HepG2 (cell line): ENCODE results near the gene EIF2S2. TPM values are rescaled to one million over a fixed set of nuclear protein-coding genes. Genes with fewer than 3 reads are reported as not detected.

Experiments used
- AKNA ChIP-seq: sonication (generic); formaldehyde crosslinking; IDR thresholded peaks from 2 replicates; pipeline ENCODE4 v1.4.0; 2020; ENCODE audit warnings: missing genetic modification reagents, borderline replicate concordance
- CEBPG ChIP-seq: IDR thresholded peaks from 2 replicates; pipeline ENCODE4 v1.6.1; 2016
- ETS1 ChIP-seq: sonication (generic); formaldehyde crosslinking; IDR thresholded peaks from 2 replicates; pipeline ENCODE4 v1.4.0; 2020; ENCODE audit warnings: missing genetic modification reagents
- HOXA9 ChIP-seq: sonication (generic); formaldehyde crosslinking; IDR thresholded peaks from 2 replicates; pipeline ENCODE4 v1.8.1; 2022; ENCODE audit warnings: missing genetic modification reagents, mild to moderate bottlenecking, moderate library complexity, borderline replicate concordance
- LCORL ChIP-seq, 2 experiments: fragments of 450-650 bp in 1 of 2; sonication (generic) in 1 of 2; formaldehyde crosslinking in 1 of 2; IDR thresholded peaks; 2 replicates each; pipeline versions ENCODE4 v1.5.0 to v1.6.1; 2017 to 2020; ENCODE audit warnings: antibody characterized with exemption in 1 of 2, missing genetic modification reagents in 1 of 2
- NFE2L1 ChIP-seq: sonication (generic); formaldehyde crosslinking; IDR thresholded peaks from 2 replicates; pipeline ENCODE4 v1.4.0; 2020; ENCODE audit warnings: missing genetic modification reagents, mild to moderate bottlenecking, borderline replicate concordance
- NR2F1 ChIP-seq, 2 experiments: fragments of 450-650 bp in 1 of 2; formaldehyde crosslinking in 1 of 2; IDR thresholded peaks; 2 replicates each; pipeline versions ENCODE4 v1.5.0 to v1.6.1; 2016 to 2020; ENCODE audit warnings: mild to moderate bottlenecking in 1 of 2, missing compliant biosample characterization in 1 of 2, missing genetic modification reagents in 1 of 2, moderate library complexity in 1 of 2
- PPARG ChIP-seq: conservative IDR thresholded peaks from 2 replicates; pipeline ENCODE4 v1.6.1; 2016; ENCODE audit warnings: missing biosample characterization, missing genetic modification reagents
- RBAK ChIP-seq: sonication (generic); formaldehyde crosslinking; IDR thresholded peaks from 2 replicates; pipeline ENCODE4 v1.5.1; 2020; ENCODE audit warnings: mild to moderate bottlenecking, missing genetic modification reagents
- SMYD3 ChIP-seq: sonication (generic); formaldehyde crosslinking; IDR thresholded peaks from 2 replicates; pipeline ENCODE4 v1.8.1; 2023; ENCODE audit warnings: mild to moderate bottlenecking, missing genetic modification reagents
- ZBTB21 ChIP-seq: sonication (generic); formaldehyde crosslinking; IDR thresholded peaks from 2 replicates; pipeline ENCODE4 v1.4.0; 2020; ENCODE audit warnings: missing genetic modification reagents
- ZBTB34 ChIP-seq: sonication (generic); formaldehyde crosslinking; IDR thresholded peaks from 2 replicates; pipeline ENCODE4 v1.8.0; 2022; ENCODE audit warnings: mild to moderate bottlenecking, missing genetic modification reagents
- ZNF260 ChIP-seq: sonication (generic); formaldehyde crosslinking; IDR thresholded peaks from 2 replicates; pipeline ENCODE4 v1.4.0; 2020; ENCODE audit warnings: missing genetic modification reagents, low read depth, mild to moderate bottlenecking, borderline replicate concordance
- ZNF326 ChIP-seq: sonication (generic); formaldehyde crosslinking; IDR thresholded peaks from 2 replicates; pipeline ENCODE4 v1.4.0; 2020; ENCODE audit warnings: missing genetic modification reagents, borderline replicate concordance
- ZNF496 ChIP-seq: sonication (generic); formaldehyde crosslinking; IDR thresholded peaks from 2 replicates; pipeline ENCODE4 v1.8.1; 2023; ENCODE audit warnings: mild to moderate bottlenecking, moderate library complexity, missing genetic modification reagents; ENCODE audit not compliant: insufficient replicate concordance
- ZNF512B ChIP-seq: sonication (generic); formaldehyde crosslinking; IDR thresholded peaks from 2 replicates; pipeline ENCODE4 v1.5.1; 2020; ENCODE audit warnings: missing genetic modification reagents, mild to moderate bottlenecking, borderline replicate concordance
- polyA plus RNA-seq, 8 experiments: library from polyadenylated mRNA; depleted of rRNA in 3 of 8; stranded (reverse) in 7 of 8; unstranded in 1 of 8; fragments of >200 nt; fragmentation: Illumina TruSeq in 4 of 8; extraction: Trizol in 4 of 8; gene quantifications; 2 replicates each; pipeline versions ENCODE4 v1.2.1 to v1.2.3, GENCODE V29; 2011 to 2016; ENCODE audit warnings: low read depth in 4 of 8, missing spikeins in 1 of 8, mixed read lengths in 1 of 8; ENCODE audit not compliant: insufficient read depth in 1 of 8
- total RNA-seq, 5 experiments: library from RNA; depleted of rRNA; stranded (reverse); fragments of >200 nt; fragmentation: Illumina TruSeq; extraction: Trizol; gene quantifications; 2 replicates each; pipeline ENCODE4 v1.2.3, GENCODE V29; 2016; ENCODE audit warnings: low read depth in 1 of 5

Gene EIF2S2
- total and polyA plus RNA-seq, 2 of the 13 experiments (the other 11 are each of a cell fraction or from before 2014, with no cell fraction given): 126 to 213 TPM

GRCh38 chr20:34129518-34130162, 17.6 kb upstream of the EIF2S2 start (continued):
- no peak for TF ChIP-seq ETS1 (CRISPR knock-in tag)
- no peak for TF ChIP-seq AKNA (CRISPR knock-in tag)
- no peak for TF ChIP-seq PPARG (CRISPR knock-in tag)
- TF ChIP-seq CEBPG: peak; percentile 62
- TF ChIP-seq ZNF326 (CRISPR knock-in tag): no peak
- no peak for TF ChIP-seq ZNF512B (CRISPR knock-in tag)
- no peak for TF ChIP-seq NR2F1 (CRISPR knock-in tag; IDR thresholded peaks at IDR 0.05)
- no peak for TF ChIP-seq SMYD3 (CRISPR knock-in tag)
- TF ChIP-seq LCORL (IDR thresholded peaks at IDR 0.05): no peak
- TF ChIP-seq LCORL (CRISPR knock-in tag; IDR thresholded peaks at IDR 0.05): peak; percentile 39; the same call in 1 of the 2 replicates
- peak; percentile 43; the same call in 1 of the 2 replicates for TF ChIP-seq RBAK (CRISPR knock-in tag)
- TF ChIP-seq ZBTB34: no peak
- TF ChIP-seq ZBTB21: no peak
- no peak for TF ChIP-seq ZNF260
- TF ChIP-seq ZNF496 (CRISPR knock-in tag): no peak
- TF ChIP-seq HOXA9 (CRISPR knock-in tag): no peak
- no peak for TF ChIP-seq NFE2L1 (CRISPR knock-in tag)
